KMS-11 (cell line): Measurements from ENCODE around the gene FILIP1.

Source experiments
- H2AFZ ChIP-seq: fragments of 200-600 bp; sonication (generic); 2 replicates; pipeline ENCODE4 v1.6.1; 2016; ENCODE audit warnings: antibody characterized with exemption, mixed run types, low read depth
- H3K27ac ChIP-seq: fragments of 200-600 bp; sonication (generic); 2 replicates; pipeline ENCODE4 v1.6.1; 2016; ENCODE audit warnings: mild to moderate bottlenecking, mixed run types
- H3K27me3 ChIP-seq: fragments of 200-600 bp; sonication (generic); 2 replicates; pipeline ENCODE4 v1.6.1; 2017; ENCODE audit warnings: mild to moderate bottlenecking, low read depth, mixed run types, moderate library complexity; ENCODE audit not compliant: insufficient read depth
- H3K36me3 ChIP-seq: fragments of 200-600 bp; sonication (generic); 2 replicates; pipeline ENCODE4 v1.6.1; 2017; ENCODE audit warnings: mild to moderate bottlenecking, mixed run types; ENCODE audit not compliant: insufficient read depth
- H3K4me1 ChIP-seq: fragments of 200-600 bp; sonication (generic); 2 replicates; pipeline ENCODE4 v1.6.1; 2016; ENCODE audit warnings: mild to moderate bottlenecking, low read depth, mixed run types; ENCODE audit not compliant: poor library complexity, severe bottlenecking
- H3K4me2 ChIP-seq: fragments of 200-600 bp; sonication (generic); 2 replicates; pipeline ENCODE4 v1.7.0; 2016; ENCODE audit warnings: mild to moderate bottlenecking, mixed run types
- H3K4me3 ChIP-seq: fragments of 200-600 bp; sonication (generic); IDR thresholded peaks from 2 replicates; pipeline ENCODE4 v1.6.1; 2017; ENCODE audit warnings: low read depth, low read length, mixed read lengths; ENCODE audit not compliant: insufficient read depth
- H3K79me2 ChIP-seq: fragments of 200-600 bp; sonication (generic); 2 replicates; pipeline ENCODE4 v1.6.1; 2016; ENCODE audit warnings: low read depth, mixed run types; ENCODE audit not compliant: insufficient read depth
- H3K9ac ChIP-seq: fragments of 200-600 bp; sonication (generic); 2 replicates; pipeline ENCODE4 v1.6.1; 2016; ENCODE audit warnings: mild to moderate bottlenecking, mixed run types
- H4K20me1 ChIP-seq: fragments of 200-600 bp; sonication (generic); 2 replicates; pipeline ENCODE4 v1.6.1; 2016; ENCODE audit warnings: mild to moderate bottlenecking, mixed run types; ENCODE audit not compliant: insufficient read depth
- CTCF ChIP-seq: fragments of 200-600 bp; sonication (generic); conservative IDR thresholded peaks from 2 replicates; pipeline ENCODE4 v1.6.1; 2017; ENCODE audit warnings: low read depth, mild to moderate bottlenecking, antibody characterized with exemption, low read length, moderate library complexity, mixed read lengths

Gene FILIP1

GRCh38 chr6:75391276-75391675, 102.3 kb downstream of the FILIP1 start:
- Histone ChIP-seq H3K27ac (no peak overlapping the region), H3K27me3 (no peaks in the 10 kb centered on the region), H3K36me3 (no peaks in the 10 kb centered on the region), H3K4me2 (no peak overlapping the region), H3K79me2 (no peaks in the 10 kb centered on the region), H3K4me1 (no peaks in the 10 kb centered on the region), H4K20me1 (no peaks in the 10 kb centered on the region), H3K9ac (no peak overlapping the region), H2AFZ (no peak overlapping the region), H3K4me3 (no peak overlapping the region)
- no peak for TF ChIP-seq CTCF

GRCh38 chr6:75386050-75386770, 107.4 kb downstream of the FILIP1 start:
- no peaks in the 10 kb centered on the region for H3K79me2 ChIP-seq
- no peak for TF ChIP-seq CTCF
- H3K4me1 ChIP-seq: no peaks in the 10 kb centered on the region
- no peaks in the 10 kb centered on the region for H3K27me3 ChIP-seq
- H3K9ac ChIP-seq: no peak overlapping the region
- H3K4me3 ChIP-seq: no peak overlapping the region
- no peak overlapping the region for H2AFZ ChIP-seq
- no peaks in the 10 kb centered on the region for H4K20me1 ChIP-seq
- H3K4me2 ChIP-seq: no peak overlapping the region
- H3K36me3 ChIP-seq: no peaks in the 10 kb centered on the region
- no peak overlapping the region for H3K27ac ChIP-seq

- H3K27ac ChIP-seq: no peak overlapping the region
- no peaks in the 10 kb centered on the region for H3K27me3 ChIP-seq
- no peak overlapping the region for H3K4me2 ChIP-seq
- H3K79me2 ChIP-seq: no peaks in the 10 kb centered on the region
- no peaks in the 10 kb centered on the region for H4K20me1 ChIP-seq
- H3K4me3 ChIP-seq: no peak overlapping the region
- no peak overlapping the region for H3K9ac ChIP-seq
- no peaks in the 10 kb centered on the region for H3K36me3 ChIP-seq
- H3K4me1 ChIP-seq: no peaks in the 10 kb centered on the region
- TF ChIP-seq CTCF: no peak
- H2AFZ ChIP-seq: no peak overlapping the region
These were observed 109.5 kb downstream of the FILIP1 start for GRCh38 chr6:75384116-75384515.

GRCh38 chr6:75382634-75382900, 111.0 kb downstream of the FILIP1 start:
- Histone ChIP-seq H3K4me1 (no peaks in the 10 kb centered on the region), H3K27me3 (no peaks in the 10 kb centered on the region), H3K79me2 (no peaks in the 10 kb centered on the region), H3K9ac (no peak overlapping the region), H3K4me3 (no peak overlapping the region), H3K27ac (no peak overlapping the region), H2AFZ (no peak overlapping the region), H3K36me3 (no peaks in the 10 kb centered on the region), H3K4me2 (no peak overlapping the region), H4K20me1 (no peaks in the 10 kb centered on the region)
- no peak for TF ChIP-seq CTCF
